Measurements from ENCODE around the gene OPALIN.

The OPALIN gene

GRCh38 chr10:96371356-96371755 lies 12.6 kb upstream of the OPALIN start:
- DNase-seq = no peak

GRCh38 chr10:96370584-96371157 lies 11.9 kb upstream of the OPALIN start:
- peak; percentile 35 for DNase-seq

- DNase-seq = peak; percentile 17
These were observed 11.2 kb upstream of the OPALIN start for GRCh38 chr10:96369890-96370583.

DNA sequence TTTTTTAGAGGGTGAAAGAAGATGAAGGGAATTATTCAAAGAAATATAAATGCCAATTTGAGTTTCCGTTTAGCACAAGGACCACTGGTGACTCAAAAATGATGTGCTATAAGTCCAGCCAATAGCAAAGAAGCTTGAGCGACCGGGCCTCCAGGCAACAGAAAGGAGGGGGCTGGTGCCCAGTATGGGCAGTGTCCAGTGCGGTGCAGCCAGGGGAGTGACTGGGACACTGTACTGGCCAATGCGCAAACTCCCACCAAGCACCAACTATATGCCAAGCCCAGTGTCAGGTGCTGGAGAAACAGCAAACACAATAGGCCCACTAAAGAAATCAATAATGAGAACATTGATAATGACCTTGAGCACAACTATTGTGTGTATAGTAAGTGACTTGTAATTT lies 10.2 kb upstream of the OPALIN start:
- DNase-seq = no peak

DNA sequence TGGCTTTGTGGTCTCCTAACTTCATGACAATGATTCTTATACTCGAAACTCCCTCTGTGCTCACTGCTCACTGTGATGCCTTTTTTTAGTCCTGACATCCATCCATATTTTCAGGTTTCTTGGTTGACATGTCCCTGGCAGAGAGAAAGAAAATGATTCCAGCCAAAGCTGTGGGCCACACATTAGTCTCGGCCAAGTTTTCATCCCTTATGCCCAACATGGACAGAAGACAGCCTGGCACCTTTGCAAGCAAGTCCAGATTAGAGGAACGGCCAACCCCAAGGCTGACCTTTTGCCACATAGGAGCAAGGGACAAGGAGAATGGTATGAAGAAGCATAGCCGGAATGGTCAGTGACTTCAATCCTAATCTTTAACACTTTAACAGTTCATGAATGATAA lies 8.7 kb upstream of the OPALIN start:
- no peak for DNase-seq

DNA sequence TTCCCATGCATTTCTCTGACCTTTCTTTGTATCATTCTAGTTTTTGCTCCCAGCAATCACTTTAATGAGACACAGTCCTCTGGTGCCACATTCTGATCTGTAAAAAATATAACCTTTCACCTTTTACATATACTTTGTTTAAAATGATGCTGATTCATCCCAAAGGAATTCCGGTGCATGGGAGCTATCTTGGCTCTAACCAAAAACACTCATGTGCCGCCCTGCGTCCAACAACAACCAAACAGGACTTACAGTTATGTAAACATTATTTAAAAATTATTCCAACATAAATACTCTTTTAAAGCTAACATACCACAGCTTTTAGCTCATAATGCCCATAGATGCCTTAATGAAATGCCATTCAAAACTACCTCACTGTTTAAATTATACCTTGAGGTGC lies 7.7 kb upstream of the OPALIN start:
- DNase-seq = no peak

- no peak for DNase-seq
These were observed 6.8 kb upstream of the OPALIN start for GRCh38 chr10:96365571-96365970.

- DNase-seq = no peak
These were observed 2.0 kb upstream of the OPALIN start for GRCh38 chr10:96360766-96361165.

DNA sequence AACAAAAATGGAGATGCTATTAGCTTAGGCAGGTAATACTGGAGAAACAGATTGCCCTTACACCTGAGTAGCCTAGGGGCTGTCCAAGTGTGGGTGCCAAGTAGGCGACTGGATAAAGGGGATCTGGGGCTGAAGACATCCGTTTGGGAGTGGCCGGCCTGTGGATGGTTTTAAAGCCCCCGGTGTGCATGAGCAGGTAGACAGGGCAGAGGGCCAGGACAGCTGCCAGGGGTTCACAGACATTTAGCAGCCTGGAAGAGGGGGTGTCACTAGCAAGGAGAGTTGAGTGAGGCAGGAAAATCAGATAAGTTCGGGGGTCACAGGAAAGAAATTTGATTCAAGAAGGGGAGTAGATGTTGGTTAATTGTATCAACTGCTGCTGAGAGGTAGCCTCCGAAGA lies 1.5 kb upstream of the OPALIN start:
- no peak for DNase-seq

DNA sequence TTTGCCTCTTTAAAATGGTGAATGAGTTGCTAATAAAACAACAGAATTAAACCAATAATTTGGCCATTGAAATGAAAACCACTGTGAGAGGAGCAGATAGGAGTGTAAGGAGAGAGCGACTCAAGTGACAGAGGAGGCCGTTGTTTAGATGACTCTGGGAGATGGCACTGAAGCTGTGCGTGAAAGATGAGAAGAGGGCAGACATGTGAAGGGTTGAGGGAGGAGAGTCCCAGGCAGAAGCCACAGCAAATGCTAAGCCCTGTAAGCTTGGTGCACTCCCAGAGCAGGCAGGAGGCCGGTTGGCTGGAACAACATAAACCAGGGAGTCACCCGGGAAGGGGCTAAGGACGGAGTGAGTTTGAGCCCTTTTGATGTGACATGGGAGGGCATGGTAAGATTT lies 814 bp upstream of the OPALIN start:
- DNase-seq = no peak

DNA sequence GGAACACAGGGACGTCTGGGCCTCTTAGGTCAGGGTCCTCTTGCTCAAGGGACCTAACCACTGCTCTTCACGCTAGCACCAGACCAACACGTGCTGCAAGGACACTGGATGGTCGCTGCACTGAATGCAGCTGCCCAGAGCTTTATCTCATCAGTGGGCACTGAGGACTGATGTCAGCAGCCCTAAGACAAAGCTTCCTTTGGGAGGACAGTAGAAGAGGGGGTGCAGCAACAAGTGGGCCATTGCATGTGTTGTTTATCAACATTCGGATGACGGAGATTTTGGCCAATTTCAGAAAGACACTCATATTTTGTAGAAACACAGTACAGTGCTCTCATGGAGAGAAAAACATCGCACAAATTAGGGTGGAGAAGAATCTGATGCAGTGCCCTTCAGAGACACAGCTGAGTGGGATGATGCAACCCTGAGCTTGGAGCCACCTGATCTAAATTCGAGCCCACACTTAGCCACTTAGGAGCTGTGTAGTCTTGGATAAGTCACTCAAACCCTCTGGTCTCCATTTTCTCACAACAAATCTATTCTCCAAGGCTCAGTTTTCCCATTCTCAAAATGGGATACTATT lies 1.7 kb downstream of the OPALIN start:
- no peak for DNase-seq

DNA sequence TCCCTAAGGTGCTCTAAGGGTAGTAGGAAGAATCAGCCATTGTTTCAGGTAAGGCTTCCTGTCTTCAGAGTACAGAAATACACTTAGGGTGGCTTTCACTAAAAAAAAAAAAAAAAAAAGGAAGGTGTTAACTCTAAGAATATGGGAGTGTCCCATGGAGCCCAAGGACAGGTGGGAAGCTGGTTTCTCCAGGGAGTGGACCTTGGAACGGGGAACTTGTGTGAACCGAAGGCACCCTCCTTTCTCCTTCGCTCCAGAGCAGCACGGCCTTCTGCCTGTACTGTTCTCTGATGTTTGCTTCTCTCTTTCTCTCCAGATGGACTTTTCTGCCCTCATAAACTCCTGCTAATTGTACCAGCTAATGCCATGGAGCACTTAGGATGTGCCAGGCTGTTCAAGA lies 6.2 kb downstream of the OPALIN start:
- no peak for DNase-seq

GRCh38 chr10:96352027-96352426 lies 6.8 kb downstream of the OPALIN start:
- no peak for DNase-seq

- DNase-seq = no peak
These were observed 12.5 kb downstream of the OPALIN start for GRCh38 chr10:96346295-96346694.

DNA sequence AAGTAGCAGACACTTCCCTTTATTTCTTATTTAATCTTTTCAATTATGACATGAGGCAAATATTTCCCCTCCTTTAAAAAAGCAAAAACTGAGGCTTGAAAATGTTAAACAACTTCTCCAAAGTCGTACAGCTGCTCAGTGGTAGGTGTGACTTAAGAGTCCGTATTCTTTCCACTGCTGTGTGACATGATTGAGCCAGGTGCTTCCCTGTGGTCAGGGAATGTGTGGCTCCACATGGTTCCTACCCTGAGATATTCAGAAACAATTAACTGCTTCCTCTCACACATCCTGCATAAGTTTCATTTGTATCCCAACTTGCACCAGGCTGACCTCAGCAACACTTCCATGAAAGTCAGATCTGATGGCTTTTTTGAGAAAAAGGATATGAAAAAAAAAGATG lies 13.6 kb downstream of the OPALIN start:
- DNase-seq = no peak

DNA sequence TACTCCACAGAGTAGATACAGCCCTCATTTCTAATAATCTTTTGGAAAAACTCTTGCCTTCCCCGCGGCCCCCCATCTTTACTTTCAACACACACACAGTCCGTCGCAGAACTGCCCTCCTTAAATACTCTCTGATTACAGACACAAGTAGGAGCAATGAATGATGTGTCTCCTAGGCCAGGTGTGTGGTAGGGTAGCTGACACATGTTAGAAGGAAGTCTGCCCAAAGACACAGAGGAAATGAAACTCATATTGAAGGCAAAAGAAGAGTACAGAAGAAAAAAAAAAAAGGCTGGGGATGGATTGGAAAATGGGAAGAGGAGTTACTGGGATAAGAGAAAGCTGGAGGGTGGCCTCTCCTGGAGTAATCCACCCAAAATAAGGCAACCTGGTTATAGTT lies 14.6 kb downstream of the OPALIN start:
- no peak for DNase-seq

GRCh38 chr10:96342402-96342801 lies 16.4 kb downstream of the OPALIN start:
- DNase-seq = no peak

- no peak for DNase-seq
These were observed 17.3 kb downstream of the OPALIN start for GRCh38 chr10:96341219-96342182.

- peak; percentile 61 for DNase-seq
These were observed 18.6 kb downstream of the OPALIN start for GRCh38 chr10:96339956-96340904.

- DNase-seq = no peak
These were observed 19.4 kb downstream of the OPALIN start for GRCh38 chr10:96339383-96339782.

- DNase-seq = no peak
These were observed 20.4 kb downstream of the OPALIN start for GRCh38 chr10:96338279-96338925.

DNA sequence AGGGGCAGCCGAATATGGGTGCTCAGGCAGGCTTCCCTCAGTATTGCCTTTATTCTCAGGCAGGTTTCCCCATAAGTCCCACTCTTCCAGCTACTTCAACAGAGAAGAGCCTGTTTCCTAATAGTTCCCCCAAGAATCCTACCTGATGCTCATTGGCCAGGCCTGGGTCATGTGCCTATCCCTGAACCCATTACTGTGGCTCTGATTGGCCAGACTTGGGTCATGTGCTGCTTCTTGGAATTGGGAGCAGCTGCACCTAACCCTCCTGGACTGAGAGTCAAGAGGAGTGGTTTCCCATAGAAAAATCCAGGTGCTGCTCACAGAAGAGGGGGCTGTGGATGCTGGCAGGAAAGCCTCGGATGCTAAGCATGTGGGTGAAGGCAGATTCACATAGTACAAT lies 21.7 kb downstream of the OPALIN start:
- DNase-seq = no peak
